HepG2 (cell line): Measurements from ENCODE around the gene IL1RL1. TPM values are rescaled to one million over a fixed set of nuclear protein-coding genes. Genes with fewer than 3 reads are reported as not detected.

Source experiments
- ATAC-seq: fragments of 200-7000 bp; cut with Tn5 transposase; 3 replicates; pipeline ENCODE4 v1.9.1; 2020; ENCODE audit warnings: mild to moderate bottlenecking, moderate library complexity
- BruUV-seq: library from RNA; stranded (reverse); fragments of 400-500 nt; replicated peaks from 2 replicates; lab custom pipeline; 2021; lab: Mats Ljungman, UMichigan
- CTCF ChIA-PET: fragments of 300-600 bp; formaldehyde crosslinking; extraction: SDS; loops from one replicate; lab custom pipeline; 2021; ENCODE audit warnings: low total read pairs, inconsistent platforms, low intra/inter-chr PET ratio; lab: Yijun Ruan, JAX
- POLR2A ChIA-PET: fragments of 350-600 bp; sonication (Branson Sonifier 250); formaldehyde crosslinking; loops from one replicate; lab custom pipeline; 2020; ENCODE audit warnings: antibody characterized with exemption, inconsistent platforms; lab: Yijun Ruan, JAX
- DNase-seq: peaks from one replicate; pipeline ENCODE4 v3.0.0-alpha.2; 2015; ENCODE audit warnings: low spot score
- FAIRE-seq: peaks from 3 replicates; lab custom pipeline; 2011; peaks lifted over from hg19 to GRCh38; lab: Jason Lieb, UNC
- H2AFZ ChIP-seq: one replicate; pipeline ENCODE4 v1.6.1; 2011; ENCODE audit warnings: low read length, inconsistent platforms
- H3K27ac ChIP-seq: fragments of 300-600 bp; 3 replicates; pipeline ENCODE4 v1.8.0; 2011; ENCODE audit warnings: mixed run types, mild to moderate bottlenecking, mixed read lengths, low read length, inconsistent platforms; ENCODE audit not compliant: insufficient read depth; ENCODE audit errors: extremely low read length
- H3K27me3 ChIP-seq, 2 experiments: fragments of 200-600 bp in 1 of 2; 2 replicates in 1 of 2; 3 replicates in 1 of 2; pipeline versions ENCODE4 v1.6.0 to v1.8.0; 2011; ENCODE audit warnings: low read length in 2 of 2, mild to moderate bottlenecking in 2 of 2, moderate library complexity in 2 of 2, inconsistent platforms in 1 of 2; ENCODE audit not compliant: insufficient read depth in 2 of 2, control insufficient read depth in 1 of 2
- H3K36me3 ChIP-seq, 2 experiments: fragments of 200-600 bp in 1 of 2; replicated peaks in 1 of 2; 2 replicates in 1 of 2; 3 replicates in 1 of 2; pipeline versions ENCODE4 v1.5.1 to v1.8.0; 2011; ENCODE audit warnings: low read length in 2 of 2, inconsistent platforms in 1 of 2; ENCODE audit not compliant: insufficient read depth in 2 of 2, control insufficient read depth in 1 of 2
- H3K4me1 ChIP-seq: 2 replicates; pipeline ENCODE4 v1.5.1; 2012; ENCODE audit warnings: low read length, inconsistent platforms; ENCODE audit not compliant: insufficient read depth
- H3K4me2 ChIP-seq: 2 replicates; pipeline ENCODE4 v1.6.0; 2011; ENCODE audit warnings: low read depth, low read length, inconsistent platforms
- H3K4me3 ChIP-seq, 3 experiments: fragments of 200-600 bp in 1 of 3; sonication (generic), shearing (Covaris generic) in 1 of 3; replicated peaks in 1 of 3; 2 replicates each; pipeline ENCODE4 v1.5.1; 2011 to 2016; ENCODE audit warnings: low read length in 3 of 3, inconsistent platforms in 2 of 3, low read depth in 2 of 3, mild to moderate bottlenecking in 2 of 3, control low read depth in 1 of 3, mixed read lengths in 1 of 3; ENCODE audit not compliant: insufficient read depth in 1 of 3
- H3K79me2 ChIP-seq: one replicate; pipeline ENCODE4 v1.6.1; 2011; ENCODE audit warnings: low read length, inconsistent platforms; ENCODE audit not compliant: insufficient read depth
- H3K9ac ChIP-seq: 2 replicates; pipeline ENCODE4 v1.6.0; 2011; ENCODE audit warnings: mild to moderate bottlenecking, low read depth, low read length, inconsistent platforms; ENCODE audit not compliant: insufficient read depth
- H3K9me3 ChIP-seq: 2 replicates; pipeline ENCODE4 v1.5.1; 2012; ENCODE audit warnings: mild to moderate bottlenecking, low read length
- H4K20me1 ChIP-seq: 2 replicates; pipeline ENCODE4 v1.6.0; 2011; ENCODE audit warnings: inconsistent platforms, mild to moderate bottlenecking, low read length, moderate library complexity; ENCODE audit not compliant: insufficient read depth
- CAMTA2 ChIP-seq: sonication (generic); formaldehyde crosslinking; IDR thresholded peaks from 2 replicates; pipeline ENCODE4 v1.4.0; 2020; ENCODE audit warnings: mild to moderate bottlenecking, missing genetic modification reagents, borderline replicate concordance
- E2F1 ChIP-seq: sonication (generic); formaldehyde crosslinking; IDR thresholded peaks from 2 replicates; pipeline ENCODE4 v1.5.0; 2020; ENCODE audit warnings: missing genetic modification reagents
- HIVEP1 ChIP-seq: sonication (generic); formaldehyde crosslinking; IDR thresholded peaks from 2 replicates; pipeline ENCODE4 v1.4.0; 2020; ENCODE audit warnings: mild to moderate bottlenecking, missing genetic modification reagents
- MAFF ChIP-seq: IDR thresholded peaks from 2 replicates; pipeline ENCODE4 v1.6.1; 2011; ENCODE audit warnings: low read depth, low read length, improper control_type of control experiment
- MAFK ChIP-seq, 2 experiments: IDR thresholded peaks in 1 of 2; conservative IDR thresholded peaks in 1 of 2; 2 replicates each; pipeline ENCODE4 v1.6.1; 2011; ENCODE audit warnings: improper control_type of control experiment in 2 of 2, low read length in 2 of 2
- MNT ChIP-seq: fragments of 450-650 bp; IDR thresholded peaks from 2 replicates; pipeline ENCODE4 v1.6.1; 2016
- ZNF619 ChIP-seq: sonication (generic); formaldehyde crosslinking; IDR thresholded peaks from 2 replicates; pipeline ENCODE4 v1.4.0; 2020; ENCODE audit warnings: mild to moderate bottlenecking, missing genetic modification reagents
- ZNF704 ChIP-seq: sonication (generic); formaldehyde crosslinking; IDR thresholded peaks from 2 replicates; pipeline ENCODE4 v1.8.1; 2023; ENCODE audit warnings: mild to moderate bottlenecking, inconsistent platforms, moderate library complexity, missing genetic modification reagents, borderline replicate concordance
- ZNF800 ChIP-seq: sonication (generic); formaldehyde crosslinking; IDR thresholded peaks from 2 replicates; pipeline ENCODE4 v1.4.0; 2020; ENCODE audit warnings: missing genetic modification reagents
- WGBS: methylation state at CpG from one replicate; pipeline ENCODE4 v1.1.6; 2017; ENCODE audit warnings: low lambda C conversion rate; 5-methylcytosine and 5-hydroxymethylcytosine counted together
- in situ Hi-C: cut with HindIII; loops from 2 replicates; pipeline ENCODE4 v1.10.0; 2017; ENCODE audit warnings: low pct_unique_long_range_greater_than_20kb; ENCODE audit not compliant: extremely low pct_ligation_motif_present
- intact Hi-C: fragments of 100-400 bp; cut with micrococcal nuclease; formaldehyde crosslinking; loops from one replicate; pipeline ENCODE4 v1.10.0; 2022; ENCODE audit not compliant: unreplicated experiment
- polyA plus RNA-seq, 8 experiments: library from polyadenylated mRNA; depleted of rRNA in 3 of 8; stranded (reverse) in 7 of 8; unstranded in 1 of 8; fragments of >200 nt; fragmentation: Illumina TruSeq in 4 of 8; extraction: Trizol in 4 of 8; gene quantifications; 2 replicates each; pipeline versions ENCODE4 v1.2.1 to v1.2.3, GENCODE V29; 2011 to 2016; ENCODE audit warnings: low read depth in 4 of 8, missing spikeins in 1 of 8, mixed read lengths in 1 of 8; ENCODE audit not compliant: insufficient read depth in 1 of 8
- total RNA-seq, 5 experiments: library from RNA; depleted of rRNA; stranded (reverse); fragments of >200 nt; fragmentation: Illumina TruSeq; extraction: Trizol; gene quantifications; 2 replicates each; pipeline ENCODE4 v1.2.3, GENCODE V29; 2016; ENCODE audit warnings: low read depth in 1 of 5

IL1RL1 gene
- total and polyA plus RNA-seq, 2 of the 13 experiments (the other 11 are each of a cell fraction or from before 2014, with no cell fraction given) = 0.02 to 0.03 TPM

DNA sequence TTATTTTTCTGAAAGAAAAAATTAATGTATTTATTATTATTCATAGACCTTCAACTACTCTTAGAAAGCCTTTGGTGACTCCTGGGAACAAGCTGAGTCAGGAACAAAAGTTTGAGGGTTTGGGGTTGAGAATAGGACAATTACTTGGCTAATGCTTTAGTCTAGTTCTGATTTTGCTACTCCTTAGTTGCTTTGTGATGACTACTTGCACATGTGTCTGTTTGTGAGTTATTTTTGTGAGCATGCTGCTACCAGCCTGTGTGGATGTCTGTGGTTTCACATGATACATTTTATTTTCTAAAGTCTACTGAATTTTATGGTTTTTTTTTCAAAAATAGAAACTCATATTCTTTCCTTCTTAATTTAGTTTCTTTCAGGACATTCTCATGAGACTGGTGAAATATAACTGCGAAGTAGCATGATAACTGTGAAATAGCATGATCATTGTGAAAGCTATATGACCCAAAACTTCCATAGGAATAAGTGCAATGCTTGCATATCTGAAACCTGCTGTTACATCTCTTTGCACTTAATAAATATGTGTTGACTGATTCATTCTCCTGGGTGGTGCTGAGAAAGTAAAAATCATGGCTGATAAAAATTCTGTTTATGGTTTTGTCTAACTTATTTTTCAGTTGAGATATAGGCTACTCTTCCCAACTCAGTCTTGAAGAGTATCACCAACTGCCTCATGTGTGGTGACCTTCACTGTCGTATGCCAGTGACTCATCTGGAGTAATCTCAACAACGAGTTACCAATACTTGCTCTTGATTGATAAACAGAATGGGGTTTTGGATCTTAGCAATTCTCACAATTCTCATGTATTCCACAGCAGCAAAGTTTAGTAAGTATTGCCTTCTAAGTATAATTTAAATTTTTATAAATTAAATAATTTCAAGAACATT lies 26.4 kb downstream of the IL1RL1 start:
- no TSS peak for BruUV-seq
- no peak overlapping the region for H3K4me3 ChIP-seq
- in situ Hi-C loops = no loop called here
- no peak for DNase-seq
- CTCF ChIA-PET = no interaction called here
- TF ChIP-seq E2F1 (CRISPR knock-in tag) = no peak
- TF ChIP-seq MNT = 0 out of 2 replicates have a peak, but pooled peaks have one; percentile 29
- TF ChIP-seq CAMTA2 (CRISPR knock-in tag) = no peak
- TF ChIP-seq MAFF = peak; percentile 45; the same call in 1 of the 2 replicates
- TF ChIP-seq MAFK (conservative IDR thresholded peaks at IDR 0.05 in 1 of 2, IDR thresholded peaks at IDR 0.05 in 1 of 2; ENCODE audit: low read length in 2 of 2) = peak; percentile 40 to 59; a peak in 3 of 4 replicates
- no peak for TF ChIP-seq ZNF704
- TF ChIP-seq ZNF619 (CRISPR knock-in tag) = no peak
- TF ChIP-seq ZNF800 (CRISPR knock-in tag) = no peak
- TF ChIP-seq HIVEP1 = no peak
- TF ChIP-seq, all 625 proteins: peak for 3
- intact Hi-C loops = no loop called here
- no peak for ATAC-seq
- Histone ChIP-seq H3K36me3 (no peaks in the 10 kb centered on the region), H3K4me1 (no peaks in the 10 kb centered on the region), H3K27ac (no peak overlapping the region), H2AFZ (no peak overlapping the region), H3K27me3 (peaks cover 0 to 19% of the 10 kb centered on the region in 2 experiments; a peak in 1 of 5 replicates), H3K4me2 (no peak overlapping the region), H3K9me3 (no peaks in the 10 kb centered on the region), H3K9ac (no peak overlapping the region), H4K20me1 (no peaks in the 10 kb centered on the region), H3K79me2 (no peaks in the 10 kb centered on the region)
- WGBS = 2% methylated on average over 3 of the region's 3 CpGs
- no peak for FAIRE-seq
- POLR2A ChIA-PET = no interaction called here
